Activated CD8-positive, alpha-beta T cell treated with anti-CD3 and anti-CD28 coated beads, Interleukin-2, amount 10 ng/mL, durations not matched to agents 7 days and 5 days (primary cell): Measurements from ENCODE around the gene CCDC175. TPM values are rescaled to one million over a fixed set of nuclear protein-coding genes. Genes with fewer than 3 reads are reported as not detected.

ENCODE experiments used
- ATAC-seq: fragments of 150-1000 bp; cut with Tn5 transposase; one replicate; pipeline ENCODE4 v1.10.0; 2021; ENCODE audit warnings: moderate library complexity
- CTCF ChIA-PET: fragments of 350-600 bp; sonication (Branson Sonifier 250); formaldehyde crosslinking; loops from one replicate; lab custom pipeline; 2021; ENCODE audit warnings: antibody characterized with exemption; lab: Charles Lee
- POLR2A ChIA-PET: fragments of 350-600 bp; sonication (Branson Sonifier 250); formaldehyde crosslinking; loops from one replicate; lab custom pipeline; 2021; ENCODE audit warnings: antibody characterized with exemption; lab: Charles Lee
- DNase-seq: peaks from one replicate; pipeline ENCODE4 v3.0.0-alpha.2; 2020
- H3K27ac Mint-ChIP-seq: one replicate; pipeline ENCODE4 v1.8.0; 2021; ENCODE audit warnings: mild to moderate bottlenecking, mixed read lengths
- H3K27me3 Mint-ChIP-seq: one replicate; pipeline ENCODE4 v1.8.0; 2021; ENCODE audit warnings: low read depth, mixed read lengths
- H3K36me3 Mint-ChIP-seq: one replicate; pipeline ENCODE4 v1.8.0; 2021; ENCODE audit warnings: low read depth, mixed read lengths
- H3K4me1 Mint-ChIP-seq: one replicate; pipeline ENCODE4 v1.8.0; 2021; ENCODE audit warnings: low read depth, mixed read lengths
- H3K4me3 Mint-ChIP-seq: one replicate; pipeline ENCODE4 v1.8.0; 2021; ENCODE audit warnings: mild to moderate bottlenecking, mixed read lengths
- H3K9me3 Mint-ChIP-seq: one replicate; pipeline ENCODE4 v1.8.0; 2022; ENCODE audit warnings: mixed read lengths; ENCODE audit not compliant: insufficient read depth
- total RNA-seq, 2 experiments: library from RNA; stranded (reverse); gene quantifications; one replicate each; pipeline ENCODE4 v1.2.3, GENCODE V29; 2021

Gene CCDC175
- total RNA-seq, 2 experiments from 2014 or later = not detected

DNA sequence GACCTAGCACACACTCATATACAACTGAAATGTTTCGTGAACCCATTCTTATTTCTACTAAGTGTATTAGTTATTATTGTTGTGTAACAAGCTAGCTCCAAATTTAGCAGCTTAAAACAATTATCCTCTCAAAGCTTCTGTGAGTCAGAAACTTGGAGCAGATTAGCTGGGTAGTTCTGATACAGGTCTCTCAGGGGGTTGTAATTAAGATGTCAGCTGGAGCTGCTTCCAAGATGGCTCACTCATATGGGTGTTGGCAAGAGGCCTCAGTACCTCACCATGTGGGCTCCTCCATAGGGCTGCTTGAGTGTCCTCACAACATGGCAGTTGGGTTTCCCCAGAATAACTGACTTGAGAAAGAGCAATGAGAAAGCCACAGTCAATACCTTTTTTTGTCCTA, 121.2 kb downstream of the CCDC175 start:
- Mint-ChIP-seq H3K27ac (no peak overlapping the region), H3K36me3 (peaks cover 25% of the 10 kb centered on the region), H3K4me3 (no peak overlapping the region), H3K4me1 (no peaks in the 10 kb centered on the region), H3K9me3 (no peaks in the 10 kb centered on the region), H3K27me3 (no peaks in the 10 kb centered on the region)
- DNase-seq (no peak), ATAC-seq (no peak)
- CTCF ChIA-PET = no interaction called here
- POLR2A ChIA-PET = no interaction called here

Other genes with a start within 250 kb of the CCDC175 start
- gene GPR135, start 111.4 kb downstream of the CCDC175 start, total RNA-seq = 1 to 10 TPM; 1.5 to 1.8 TPM
- gene L3HYPDH, start 92.4 kb downstream of the CCDC175 start, total RNA-seq = 10 to 100 TPM; 17.6 to 17.7 TPM
- gene JKAMP, start 92.3 kb downstream of the CCDC175 start, total RNA-seq = 10 to 100 TPM; 24.4 to 28.6 TPM